Neural progenitor cell (in vitro differentiated cells): ENCODE measurements around the gene GRID1. TPM values are rescaled to one million over a fixed set of nuclear protein-coding genes. Genes with fewer than 3 reads are reported as not detected.

Source experiments
- DNase-seq: peaks from one replicate; pipeline ENCODE4 v3.0.0-alpha.2; 2016; ENCODE audit warnings: low spot score
- H2AFZ ChIP-seq: fragments of 200-600 bp; sonication (generic); replicated peaks from 2 replicates; pipeline ENCODE4 v1.6.1; 2016; ENCODE audit warnings: antibody characterized with exemption
- H3F3A ChIP-seq: fragments of 200-600 bp; sonication (generic); 2 replicates; pipeline ENCODE4 v1.6.1; 2016; ENCODE audit warnings: antibody characterized with exemption, low read depth
- H3K27ac ChIP-seq: fragments of 200-600 bp; sonication (generic); 2 replicates; pipeline ENCODE4 v1.5.1; 2016; ENCODE audit warnings: mild to moderate bottlenecking
- H3K27me3 ChIP-seq: fragments of 200-600 bp; sonication (generic); 2 replicates; pipeline ENCODE4 v1.6.1; 2016; ENCODE audit warnings: mild to moderate bottlenecking, moderate library complexity
- H3K36me3 ChIP-seq: fragments of 200-600 bp; sonication (generic); 2 replicates; pipeline ENCODE4 v1.5.1; 2016
- H3K4me1 ChIP-seq: fragments of 200-600 bp; sonication (generic); 2 replicates; pipeline ENCODE4 v1.6.1; 2016; ENCODE audit warnings: mixed run types
- H3K4me2 ChIP-seq: fragments of 200-600 bp; sonication (generic); 2 replicates; pipeline ENCODE4 v1.6.1; 2016
- H3K4me3 ChIP-seq: fragments of 200-600 bp; sonication (generic); 2 replicates; pipeline ENCODE4 v1.5.1; 2016
- H3K79me2 ChIP-seq: fragments of 200-600 bp; sonication (generic); 2 replicates; pipeline ENCODE4 v1.6.1; 2016; ENCODE audit warnings: low read depth
- H3K9ac ChIP-seq: fragments of 200-600 bp; sonication (generic); 2 replicates; pipeline ENCODE4 v1.6.1; 2016
- H3K9me3 ChIP-seq: fragments of 200-600 bp; sonication (generic); 2 replicates; pipeline ENCODE4 v1.5.1; 2016; ENCODE audit warnings: low read depth
- H4K20me1 ChIP-seq: fragments of 200-600 bp; sonication (generic); 2 replicates; pipeline ENCODE4 v1.6.1; 2016; ENCODE audit warnings: low read depth
- H3K27ac Mint-ChIP-seq: 3 replicates; pipeline ENCODE4 v1.8.0; 2021; ENCODE audit warnings: mixed read lengths
- H3K27me3 Mint-ChIP-seq: 2 replicates; pipeline ENCODE4 v1.8.0; 2022; ENCODE audit warnings: low read depth, mild to moderate bottlenecking, inconsistent platforms, moderate library complexity, mixed read lengths; ENCODE audit not compliant: insufficient read depth
- H3K36me3 Mint-ChIP-seq: 3 replicates; pipeline ENCODE4 v1.8.0; 2021; ENCODE audit warnings: mixed read lengths
- H3K4me1 Mint-ChIP-seq: 3 replicates; pipeline ENCODE4 v1.8.0; 2021; ENCODE audit warnings: mixed read lengths
- H3K4me3 Mint-ChIP-seq: 3 replicates; pipeline ENCODE4 v1.8.0; 2021; ENCODE audit warnings: mild to moderate bottlenecking, moderate library complexity, mixed read lengths
- H3K9me3 Mint-ChIP-seq: 3 replicates; pipeline ENCODE4 v1.8.0; 2020; ENCODE audit warnings: mixed read lengths
- CTCF ChIP-seq: fragments of 200-600 bp; sonication (generic); IDR thresholded peaks from 2 replicates; pipeline ENCODE4 v1.5.1; 2017; ENCODE audit warnings: antibody characterized with exemption, mild to moderate bottlenecking
- EZH2 ChIP-seq: fragments of 200-600 bp; sonication (generic); IDR thresholded peaks from 2 replicates; pipeline ENCODE4 v1.6.1; 2017; ENCODE audit warnings: antibody characterized with exemption, mild to moderate bottlenecking, moderate library complexity
- EZH2phosphoT487 ChIP-seq: fragments of 200-600 bp; sonication (generic); IDR thresholded peaks from 2 replicates; pipeline ENCODE4 v1.6.1; 2017; ENCODE audit warnings: antibody characterized with exemption
- total RNA-seq: library from RNA; depleted of rRNA; stranded (reverse); fragments of >200 nt; gene quantifications from 2 replicates; pipeline ENCODE4 v1.2.3, GENCODE V29; 2015; ENCODE audit warnings: low replicate concordance

The GRID1 gene
- total RNA-seq, 1 donor from 2014 or later: not detected

- Histone ChIP-seq H3F3A (no peaks in the 10 kb centered on the region), H3K36me3 (no peaks in the 10 kb centered on the region), H3K27ac (no peak overlapping the region), H2AFZ (no peak overlapping the region), H4K20me1 (no peaks in the 10 kb centered on the region), H3K79me2 (no peaks in the 10 kb centered on the region), H3K4me1 (peaks cover 5% of the 10 kb centered on the region), H3K9me3 (no peaks in the 10 kb centered on the region), H3K4me3 (no peak overlapping the region), H3K4me2 (no peak overlapping the region), H3K27me3 (no peaks in the 10 kb centered on the region), H3K9ac (no peak overlapping the region)
- H3K4me1 Mint-ChIP-seq: no peaks in the 10 kb centered on the region
- no peaks in the 10 kb centered on the region for H3K36me3 Mint-ChIP-seq
- TF ChIP-seq EZH2 (no peak), EZH2phosphoT487 (no peak), CTCF (no peak)
- no peak overlapping the region for H3K4me3 Mint-ChIP-seq
- no peaks in the 10 kb centered on the region for H3K9me3 Mint-ChIP-seq
- no peak for DNase-seq
- H3K27me3 Mint-ChIP-seq: peaks cover 2% of the 10 kb centered on the region
- H3K27ac Mint-ChIP-seq: no peak overlapping the region
Measured at GRCh38 chr10:86294346-86295265, 72.0 kb downstream of the GRID1 start.

- TF ChIP-seq EZH2 (no peak), CTCF (no peak), EZH2phosphoT487 (no peak)
- H3K4me1 ChIP-seq: peaks cover 5% of the 10 kb centered on the region
- DNase-seq: no peak
- no peak overlapping the region for H3K4me3 Mint-ChIP-seq
- H3K36me3 ChIP-seq: no peaks in the 10 kb centered on the region
- H3K9ac ChIP-seq: no peak overlapping the region
- no peak overlapping the region for H2AFZ ChIP-seq
- no peaks in the 10 kb centered on the region for H3K4me1 Mint-ChIP-seq
- no peaks in the 10 kb centered on the region for H3F3A ChIP-seq
- no peaks in the 10 kb centered on the region for H3K36me3 Mint-ChIP-seq
- no peaks in the 10 kb centered on the region for H3K79me2 ChIP-seq
- peaks cover 8% of the 10 kb centered on the region for H3K27me3 Mint-ChIP-seq
- no peak overlapping the region for H3K27ac Mint-ChIP-seq
- H3K9me3 Mint-ChIP-seq: no peaks in the 10 kb centered on the region
- no peaks in the 10 kb centered on the region for H3K9me3 ChIP-seq
- no peaks in the 10 kb centered on the region for H3K27me3 ChIP-seq
- no peak overlapping the region for H3K27ac ChIP-seq
- H3K4me3 ChIP-seq: no peak overlapping the region
- no peak overlapping the region for H3K4me2 ChIP-seq
- no peaks in the 10 kb centered on the region for H4K20me1 ChIP-seq
Measured at GRCh38 chr10:86293396-86293791, 73.2 kb downstream of the GRID1 start.

- no peak for DNase-seq
- TF ChIP-seq EZH2: no peak
- no peak for TF ChIP-seq EZH2phosphoT487
- no peak for TF ChIP-seq CTCF
- H4K20me1 ChIP-seq: no peaks in the 10 kb centered on the region
Measured at GRCh38 chr10:86292462-86293395, 73.9 kb downstream of the GRID1 start.

More at GRCh38 chr10:86292462-86293395, 73.9 kb downstream of the GRID1 start:
- Mint-ChIP-seq H3K4me1 (no peaks in the 10 kb centered on the region), H3K27ac (no peak overlapping the region), H3K36me3 (no peaks in the 10 kb centered on the region), H3K9me3 (no peaks in the 10 kb centered on the region), H3K27me3 (peaks cover 8% of the 10 kb centered on the region), H3K4me3 (no peak overlapping the region)
- Histone ChIP-seq H3K9ac (no peak overlapping the region), H3K9me3 (no peaks in the 10 kb centered on the region), H3K36me3 (no peaks in the 10 kb centered on the region), H2AFZ (peak overlapping the region; percentile 26), H3K4me1 (peaks cover 5% of the 10 kb centered on the region), H3F3A (no peaks in the 10 kb centered on the region), H3K4me3 (no peak overlapping the region), H3K27ac (no peak overlapping the region), H3K27me3 (no peaks in the 10 kb centered on the region), H3K4me2 (no peak overlapping the region), H3K79me2 (no peaks in the 10 kb centered on the region)
